GM12872 (cell line): ENCODE data around the gene ERN1.

ENCODE experiments used
- TF ChIP-seq, protein P1 (sequence below): IDR thresholded peaks from 3 replicates; pipeline ENCODE4 v1.5.1; 2011; ENCODE audit warnings: low read depth, mild to moderate bottlenecking, low read length, moderate library complexity; ENCODE audit not compliant: insufficient read depth

The ERN1 gene

DNA sequence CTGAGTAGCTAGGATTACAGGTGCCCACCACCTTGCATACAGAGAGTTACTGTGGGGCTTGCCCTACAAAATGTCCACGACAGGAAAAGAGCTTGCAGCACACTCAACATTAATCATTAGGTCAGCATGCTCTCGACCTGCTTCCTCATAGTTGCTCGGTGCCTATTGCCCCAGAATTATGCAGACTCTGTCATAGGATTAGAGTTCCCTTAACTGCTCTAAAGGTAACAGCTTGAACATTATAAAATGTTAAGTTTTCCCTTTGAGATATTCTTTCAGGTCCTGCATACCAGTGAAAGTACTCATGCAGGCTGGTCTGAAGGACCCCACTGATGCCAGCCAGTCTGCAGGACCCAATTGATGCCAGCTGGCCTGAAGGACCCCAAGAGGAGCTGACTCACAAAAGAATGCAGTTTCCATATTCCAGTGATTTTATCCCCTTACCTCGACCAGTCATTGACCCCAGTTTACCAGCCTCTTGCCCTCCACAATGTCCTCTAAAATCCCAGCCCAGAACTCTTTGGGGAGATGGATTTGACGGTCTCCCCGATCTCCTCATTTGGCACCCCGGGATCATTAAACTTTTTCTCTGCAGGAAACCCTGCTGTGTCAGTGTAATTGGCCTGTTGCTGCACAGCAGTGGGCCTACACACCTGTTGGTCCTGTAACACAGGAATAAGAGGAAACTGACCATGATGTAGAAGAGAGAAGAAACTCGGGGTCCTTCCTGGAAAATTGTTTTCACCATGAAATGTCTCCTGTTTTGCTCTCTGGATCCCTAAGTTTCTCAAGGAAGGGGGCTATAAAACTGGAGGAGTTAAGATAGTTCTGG lies 120.2 kb downstream of the ERN1 start:
- TF ChIP-seq, protein P1, sequence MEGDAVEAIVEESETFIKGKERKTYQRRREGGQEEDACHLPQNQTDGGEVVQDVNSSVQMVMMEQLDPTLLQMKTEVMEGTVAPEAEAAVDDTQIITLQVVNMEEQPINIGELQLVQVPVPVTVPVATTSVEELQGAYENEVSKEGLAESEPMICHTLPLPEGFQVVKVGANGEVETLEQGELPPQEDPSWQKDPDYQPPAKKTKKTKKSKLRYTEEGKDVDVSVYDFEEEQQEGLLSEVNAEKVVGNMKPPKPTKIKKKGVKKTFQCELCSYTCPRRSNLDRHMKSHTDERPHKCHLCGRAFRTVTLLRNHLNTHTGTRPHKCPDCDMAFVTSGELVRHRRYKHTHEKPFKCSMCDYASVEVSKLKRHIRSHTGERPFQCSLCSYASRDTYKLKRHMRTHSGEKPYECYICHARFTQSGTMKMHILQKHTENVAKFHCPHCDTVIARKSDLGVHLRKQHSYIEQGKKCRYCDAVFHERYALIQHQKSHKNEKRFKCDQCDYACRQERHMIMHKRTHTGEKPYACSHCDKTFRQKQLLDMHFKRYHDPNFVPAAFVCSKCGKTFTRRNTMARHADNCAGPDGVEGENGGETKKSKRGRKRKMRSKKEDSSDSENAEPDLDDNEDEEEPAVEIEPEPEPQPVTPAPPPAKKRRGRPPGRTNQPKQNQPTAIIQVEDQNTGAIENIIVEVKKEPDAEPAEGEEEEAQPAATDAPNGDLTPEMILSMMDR = no peak

DNA sequence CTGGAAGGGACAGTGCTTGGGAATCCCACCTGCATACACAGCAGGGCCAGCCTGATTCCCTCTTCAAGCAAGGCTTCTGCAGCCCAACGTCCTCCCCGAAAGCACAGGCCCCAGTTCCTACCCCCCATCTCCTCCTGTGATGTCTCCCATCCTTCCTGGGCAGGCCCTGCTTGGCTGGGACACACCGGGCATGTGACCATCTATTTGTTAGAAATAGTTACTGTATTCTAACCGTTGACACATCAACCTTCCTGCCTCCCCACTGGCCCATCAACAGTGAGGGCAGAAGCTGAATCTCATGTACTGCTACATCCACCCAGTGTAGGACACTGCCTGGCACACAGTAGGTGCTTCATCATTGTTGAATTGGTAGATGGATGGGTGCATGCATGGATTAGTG lies 121.1 kb downstream of the ERN1 start:
- TF ChIP-seq, protein P1 = no peak

DNA sequence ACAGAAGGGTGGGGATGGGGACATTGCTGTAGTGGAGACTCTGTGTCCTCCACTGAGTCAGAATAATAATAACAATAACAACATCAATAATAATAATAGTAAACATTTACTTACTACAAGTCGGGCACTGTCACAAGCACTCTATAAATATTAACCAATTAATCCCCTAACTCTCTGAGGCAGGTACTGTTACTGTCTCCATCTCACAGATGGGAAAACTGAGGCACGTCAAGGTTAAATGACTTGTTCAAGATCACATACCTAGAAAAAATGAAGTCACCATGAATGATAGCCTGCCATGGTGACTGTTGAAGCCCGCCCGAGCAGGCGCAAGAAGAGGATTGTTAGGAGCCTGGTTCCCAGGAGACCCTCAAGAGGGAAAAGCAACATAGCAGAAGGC lies 121.6 kb downstream of the ERN1 start:
- TF ChIP-seq, protein P1 = no peak

DNA sequence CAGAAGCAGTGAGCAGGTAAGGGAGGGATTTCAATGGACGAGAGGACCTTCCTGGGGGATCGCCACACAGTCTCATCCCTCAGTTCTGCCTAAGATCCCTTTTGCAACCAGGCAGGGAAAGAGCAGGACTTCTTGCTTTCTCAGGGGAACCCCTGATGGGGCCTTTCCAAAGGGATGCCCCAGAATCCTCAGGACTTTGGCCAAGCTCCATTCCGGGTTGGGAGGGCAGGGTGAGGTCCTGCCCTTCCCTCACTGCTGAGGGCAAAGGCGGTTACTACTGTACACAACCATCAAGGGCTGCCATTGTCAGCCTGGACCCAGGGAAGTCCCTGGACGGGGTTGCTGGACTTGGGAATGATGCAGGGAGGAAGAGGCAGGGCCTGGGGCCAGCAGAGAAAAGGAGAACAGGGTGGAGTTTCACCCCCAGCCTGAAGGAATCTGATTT lies 122.1 kb downstream of the ERN1 start:
- TF ChIP-seq, protein P1 = no peak

DNA sequence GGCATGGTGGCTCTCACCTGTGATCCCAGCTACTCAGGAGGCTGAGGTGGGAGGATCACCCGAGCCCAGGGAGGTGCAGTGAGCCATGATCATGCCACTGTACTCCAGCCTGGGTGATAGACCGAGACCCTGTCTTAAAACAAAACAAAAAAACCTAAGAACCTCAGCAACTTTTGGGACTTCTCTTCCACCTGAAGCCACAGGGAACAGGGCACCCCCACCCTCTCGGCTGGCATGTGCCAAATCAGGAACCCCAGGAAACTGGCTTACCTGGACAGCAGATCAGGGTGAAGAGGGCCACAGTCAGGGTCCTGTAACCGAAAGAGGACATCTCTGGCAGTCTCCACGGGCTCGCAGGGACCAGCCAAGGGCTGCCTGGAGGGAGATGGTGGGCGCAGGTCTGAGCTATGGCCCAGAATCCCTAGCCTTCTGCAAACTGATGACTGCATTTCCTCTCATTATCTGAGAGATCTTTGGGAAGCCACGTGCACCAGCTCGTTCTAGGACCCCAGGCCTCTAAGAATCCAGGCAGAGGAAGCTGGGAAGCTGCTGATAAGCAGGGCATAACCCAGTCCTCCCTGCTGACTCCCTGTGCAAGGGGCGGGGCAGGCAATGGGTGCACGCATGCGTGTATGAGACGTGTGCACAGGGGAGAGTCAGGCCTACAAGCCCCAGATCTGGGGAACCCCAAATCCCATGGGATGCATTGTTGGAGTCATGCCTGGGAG lies 123.4 kb downstream of the ERN1 start:
- TF ChIP-seq, protein P1 = no peak

DNA sequence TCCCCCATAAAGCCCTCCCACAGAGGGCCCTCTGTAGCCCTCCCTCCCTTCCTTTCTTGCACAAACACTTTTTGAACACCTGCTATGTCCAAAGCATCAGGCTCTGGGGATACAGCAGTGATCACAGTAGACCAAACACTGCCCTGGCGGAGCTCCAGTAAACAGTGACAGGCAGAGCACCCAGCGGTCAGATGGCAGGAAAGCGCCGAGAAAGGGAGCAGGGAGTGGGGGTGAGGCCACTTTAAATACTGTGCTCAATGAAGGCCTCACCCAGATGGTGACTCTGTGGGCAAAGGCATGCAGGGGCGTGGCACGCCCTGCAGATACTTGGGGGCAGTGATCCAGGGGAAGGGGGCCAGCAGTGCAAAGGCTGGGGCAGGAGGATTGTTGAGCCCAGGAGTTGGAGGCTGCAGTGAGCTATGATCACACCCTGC lies 124.2 kb downstream of the ERN1 start:
- TF ChIP-seq, protein P1 = no peak

DNA sequence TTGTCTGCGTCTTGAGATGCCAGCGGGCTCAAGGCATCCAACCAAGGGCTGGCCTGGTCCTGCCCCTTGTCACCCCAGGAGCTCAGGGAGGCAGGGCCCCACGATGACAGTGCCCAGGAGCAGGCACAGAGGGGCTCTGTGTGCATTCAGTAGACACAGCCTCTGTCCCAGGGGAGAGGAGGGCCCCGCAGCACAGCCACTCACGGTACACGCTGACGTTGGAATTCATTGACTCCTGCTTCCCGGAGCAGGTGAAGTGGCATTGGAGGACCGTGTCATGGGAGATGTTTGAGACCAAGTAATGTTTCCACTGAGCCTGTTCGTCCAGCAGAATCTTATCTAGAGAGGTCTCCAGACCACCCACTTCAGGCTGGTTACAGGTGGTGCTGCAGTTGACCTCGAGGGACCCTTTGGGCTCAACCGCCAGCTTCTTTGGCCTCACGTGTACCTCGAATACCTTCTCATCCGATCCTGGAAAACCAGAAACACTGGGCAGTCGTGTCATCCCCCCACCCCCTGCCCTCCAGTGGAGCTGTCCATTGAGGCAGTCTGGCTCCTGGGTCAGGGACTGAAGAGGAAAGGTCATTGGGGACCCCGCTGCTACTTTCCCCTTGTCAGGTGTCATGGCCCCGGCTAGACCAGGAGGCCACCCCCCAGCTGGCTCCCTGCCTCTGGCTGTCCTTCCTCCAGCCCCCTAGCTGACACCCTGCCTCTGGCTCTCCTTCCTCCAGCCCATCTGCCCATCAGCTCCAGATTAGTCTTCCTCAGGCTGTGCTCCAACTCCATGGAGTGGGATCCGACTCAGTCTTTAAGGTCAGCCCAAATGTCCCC lies 124.8 kb downstream of the ERN1 start:
- TF ChIP-seq, protein P1 = no peak
